HG02870 (cell line): ENCODE data around the gene CHCHD5.
"Not testable (repeated sequence)": the region's sequence is repeated elsewhere in the genome, so short reads cannot be mapped to it uniquely, and the experiment has no call there.

ENCODE experiments used
- ATAC-seq: cut with Tn5 transposase; IDR thresholded peaks from one replicate; pipeline ENCODE4 v1.9.1; 2021; ENCODE audit warnings: mild to moderate bottlenecking, moderate library complexity; ENCODE audit not compliant: unreplicated experiment

CHCHD5 gene, protein sequence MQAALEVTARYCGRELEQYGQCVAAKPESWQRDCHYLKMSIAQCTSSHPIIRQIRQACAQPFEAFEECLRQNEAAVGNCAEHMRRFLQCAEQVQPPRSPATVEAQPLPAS

GRCh38 chr2:112584134-112584890 lies at the start of gene CHCHD5:
Gene CHCHD5 (plus strand): TSS chr2:112584609. CDS start chr2:112584648, 39 bp downstream.
- ATAC-seq: peak; percentile 90

- ATAC-seq: no peak
Measured at GRCh38 chr2:112534826-112535225, 49.6 kb upstream of the CHCHD5 start.

DNA sequence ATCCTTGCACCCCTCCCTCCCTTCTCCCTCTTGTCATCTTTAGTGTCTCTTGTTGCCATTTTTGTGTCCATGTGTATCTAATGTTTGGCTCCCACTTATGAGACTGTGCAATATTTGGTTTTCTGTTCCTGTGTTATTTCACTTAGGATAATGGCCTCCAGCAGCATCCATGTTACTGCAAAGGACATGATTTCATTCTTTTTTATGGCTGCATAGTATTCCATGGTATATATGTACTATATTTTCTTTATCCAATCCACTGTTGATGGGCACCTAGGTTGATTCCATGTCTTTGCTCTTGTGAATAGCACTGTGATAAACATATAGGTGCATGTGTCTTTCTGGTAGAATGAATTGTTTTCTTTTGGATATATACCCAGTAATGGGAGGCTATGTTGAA lies 47.7 kb upstream of the CHCHD5 start:
- not testable (repeated sequence) for ATAC-seq

DNA sequence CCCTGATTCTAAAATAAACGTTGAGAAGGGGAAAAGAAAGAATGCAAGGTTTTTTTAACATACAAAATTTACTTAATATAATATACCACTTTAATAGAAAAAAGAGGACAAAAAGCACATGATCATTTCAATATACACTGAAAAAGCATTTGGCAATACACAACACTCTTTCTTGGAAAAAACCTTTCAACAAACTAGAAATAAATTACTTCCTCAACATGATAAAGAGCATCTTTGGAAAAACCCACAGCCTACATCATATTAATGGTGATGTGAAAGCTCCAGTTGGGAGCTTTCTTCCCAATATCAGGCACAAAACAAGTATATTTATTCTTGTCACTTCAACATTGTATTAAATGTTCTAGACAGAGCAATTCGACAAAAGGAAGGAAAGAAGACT lies 45.1 kb upstream of the CHCHD5 start:
- no peak for ATAC-seq

- no peak for ATAC-seq
Measured at GRCh38 chr2:112540906-112541305, 43.5 kb upstream of the CHCHD5 start.

DNA sequence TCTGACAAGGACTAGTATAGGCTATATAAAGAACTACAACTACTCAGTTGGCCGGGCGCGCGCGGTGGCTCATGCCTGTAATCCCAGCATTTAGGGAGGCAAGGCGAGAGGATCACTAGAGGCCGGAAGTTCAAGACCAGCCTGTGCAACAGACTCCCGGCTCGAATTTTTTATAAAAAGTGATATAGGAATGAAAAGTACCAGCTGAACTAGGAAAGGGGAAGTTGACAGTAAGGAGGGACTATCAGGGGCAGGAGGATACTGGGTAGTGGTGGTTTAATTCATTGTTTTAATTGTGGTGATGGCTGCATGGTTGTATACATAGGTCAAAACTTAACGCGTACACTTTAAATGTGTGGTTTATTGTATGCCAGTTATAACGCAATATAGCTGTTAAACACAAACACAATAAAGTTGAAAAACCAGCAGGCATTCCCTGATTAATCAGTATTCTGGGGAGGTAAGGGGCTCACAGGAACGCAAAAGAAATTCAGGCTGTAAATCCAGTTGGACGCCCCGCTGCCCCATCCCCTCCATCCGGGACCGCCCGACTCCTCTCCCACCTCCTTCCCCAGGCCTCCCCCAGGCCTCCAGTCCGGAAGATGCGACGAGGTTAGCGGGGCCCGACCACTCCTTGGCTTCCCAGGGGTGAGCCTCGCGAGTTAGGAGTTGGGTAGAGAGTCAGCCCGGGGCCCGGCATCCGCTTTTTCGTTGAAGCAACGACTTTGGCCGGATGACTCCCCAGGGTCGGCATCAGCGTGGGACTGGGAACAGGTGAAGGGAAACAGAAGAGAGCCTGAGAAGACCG lies 42.9 kb upstream of the CHCHD5 start:
- ATAC-seq: peak; percentile 53

GRCh38 chr2:112542123-112542983 lies 42.1 kb upstream of the CHCHD5 start, which contains the start of gene POLR1B:
Gene POLR1B (plus strand): TSS chr2:112542465. CDS start chr2:112542495, 30 bp downstream.
- peak; percentile 74 for ATAC-seq

DNA sequence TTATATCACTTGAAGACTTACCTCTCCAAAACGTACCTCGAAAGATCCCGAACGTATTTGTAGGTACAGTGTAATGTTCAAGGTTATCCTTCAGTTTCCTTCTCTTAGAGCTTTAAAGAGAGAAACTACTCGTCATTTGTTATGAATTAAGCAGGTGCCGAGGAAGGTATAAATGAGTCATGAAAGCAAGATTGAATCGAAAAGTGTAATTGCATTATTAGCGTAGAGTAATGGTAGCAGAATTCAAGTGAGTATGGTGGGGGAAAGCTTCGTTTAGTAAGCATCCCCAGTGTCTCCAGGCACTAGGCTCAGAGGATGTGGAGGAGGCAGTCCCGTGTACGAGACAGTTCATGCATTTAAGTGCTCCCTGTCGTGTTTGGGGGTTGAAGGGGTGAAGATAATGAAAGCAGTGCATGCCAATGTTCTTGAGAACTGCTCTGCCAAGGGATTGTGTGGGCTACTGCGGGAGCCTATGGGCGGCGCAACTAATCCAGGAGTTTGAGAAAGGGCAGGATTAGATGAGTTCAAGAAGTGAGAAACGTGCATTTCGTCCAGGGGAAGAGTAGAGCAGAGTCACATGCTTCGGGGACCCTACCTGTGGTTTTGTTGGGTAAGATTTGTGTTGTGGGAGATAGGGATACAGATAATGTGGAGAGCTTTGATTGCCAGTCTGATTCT lies 41.3 kb upstream of the CHCHD5 start:
- ATAC-seq: peak; percentile 1

GRCh38 chr2:112547333-112547732 lies 37.1 kb upstream of the CHCHD5 start:
- no peak for ATAC-seq

DNA sequence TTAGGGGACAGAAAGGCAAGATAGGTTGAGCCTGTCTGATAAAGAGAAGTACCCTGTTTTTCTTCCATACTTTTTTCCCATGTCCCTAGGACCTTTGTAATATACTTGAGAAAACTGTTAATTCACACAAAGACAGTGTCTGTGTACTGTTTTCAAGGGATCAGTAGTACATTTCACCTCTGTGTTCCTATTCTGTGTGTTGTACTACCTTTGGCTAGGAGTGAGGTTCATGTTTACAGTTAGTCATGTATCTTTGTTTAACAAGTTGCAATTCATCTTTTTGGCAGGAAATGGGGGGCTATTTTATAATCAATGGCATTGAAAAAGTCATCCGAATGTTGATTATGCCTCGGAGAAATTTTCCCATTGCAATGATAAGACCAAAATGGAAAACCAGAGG lies 35.4 kb upstream of the CHCHD5 start:
- ATAC-seq: no peak

DNA sequence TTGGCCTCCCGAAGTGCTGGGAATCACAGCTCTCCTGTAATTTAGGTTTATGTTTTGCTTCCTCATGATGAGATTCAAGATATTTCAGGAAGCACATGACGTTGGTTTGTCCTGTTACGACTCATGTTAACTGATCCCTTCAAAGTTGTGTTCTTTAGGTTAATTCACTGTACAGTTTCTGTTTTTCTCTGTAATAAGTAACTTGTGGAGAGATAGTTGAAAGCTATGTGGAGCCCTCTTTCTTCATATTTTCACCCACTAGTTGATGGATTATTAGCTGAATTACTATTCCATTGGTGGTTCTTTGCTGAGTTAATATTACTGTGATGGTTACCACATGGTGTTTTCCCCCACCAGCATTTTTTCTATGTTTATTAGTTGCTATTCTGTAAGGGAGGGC lies 18.3 kb upstream of the CHCHD5 start:
- ATAC-seq: no peak

GRCh38 chr2:112566508-112566907 lies 17.9 kb upstream of the CHCHD5 start:
- not testable (repeated sequence) for ATAC-seq

- ATAC-seq: no peak
Measured at GRCh38 chr2:112572005-112572404, 12.4 kb upstream of the CHCHD5 start.

DNA sequence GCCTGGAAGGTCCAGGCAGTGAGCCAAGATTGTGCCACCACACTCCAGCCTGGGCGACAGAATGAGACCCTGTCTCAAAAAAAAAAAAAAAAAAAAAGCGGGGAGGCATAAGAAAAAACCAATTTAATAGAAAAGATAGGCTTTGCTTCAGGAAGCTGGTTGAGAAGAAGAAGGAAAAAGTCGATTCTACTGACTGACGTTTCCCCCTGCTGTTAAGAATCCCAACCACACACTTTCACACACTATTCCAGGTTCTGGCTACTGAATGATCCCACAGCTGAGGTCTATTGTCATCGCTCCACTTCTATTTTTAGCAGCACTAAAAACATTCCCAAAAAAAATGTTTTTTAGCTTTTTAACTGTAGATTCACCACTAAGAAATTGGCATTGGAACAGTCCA lies 6.7 kb upstream of the CHCHD5 start:
- ATAC-seq: no peak

- ATAC-seq: no peak
Measured at GRCh38 chr2:112579241-112579640, 5.2 kb upstream of the CHCHD5 start.

GRCh38 chr2:112580084-112580483 lies 4.3 kb upstream of the CHCHD5 start:
- no peak for ATAC-seq

DNA sequence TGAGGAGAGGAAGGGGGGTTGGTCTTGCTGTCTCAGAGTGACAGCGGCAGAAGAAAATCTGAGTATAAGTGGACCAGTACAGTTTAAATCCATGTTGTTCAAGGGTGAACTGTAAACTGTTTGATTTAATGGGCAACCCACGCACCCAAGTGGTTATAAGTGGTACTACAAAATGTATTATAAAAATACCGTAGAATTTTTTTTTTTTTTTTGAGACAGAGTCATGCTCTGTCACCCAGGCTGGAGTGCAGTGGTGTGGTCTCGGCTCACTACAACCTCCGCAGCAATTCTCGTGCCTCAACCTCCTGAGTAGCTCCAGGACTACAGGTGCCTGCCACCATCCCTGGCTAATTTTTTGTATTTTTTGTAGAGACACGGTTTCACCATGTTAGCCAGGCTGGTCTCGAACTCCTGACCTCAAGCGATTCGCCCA lies 2.1 kb upstream of the CHCHD5 start:
- no peak for ATAC-seq

GRCh38 chr2:112583497-112584133 lies 794 bp upstream of the CHCHD5 start:
- ATAC-seq: no peak

DNA sequence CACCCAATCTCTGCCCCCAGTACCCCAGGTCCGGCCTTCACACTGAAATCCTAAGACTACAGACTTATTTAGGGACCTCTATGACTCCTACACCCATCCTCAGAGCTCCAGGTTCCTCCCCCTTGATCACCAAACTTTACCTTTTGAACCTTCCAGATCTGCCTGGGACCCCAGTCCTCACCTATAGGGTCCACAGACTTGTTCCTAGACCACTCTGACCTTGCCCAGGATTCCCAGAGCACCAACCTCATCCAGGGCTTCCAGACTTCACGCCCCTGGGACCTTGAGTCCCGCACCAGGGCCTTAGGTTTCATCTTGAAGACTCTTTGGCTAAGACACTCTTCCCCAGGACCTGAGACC lies 462 bp downstream of the CHCHD5 start:
- ATAC-seq: no peak

GRCh38 chr2:112585400-112585799 lies 991 bp downstream of the CHCHD5 start:
- no peak for ATAC-seq
